NCI-H128 (cell line): ENCODE measurements around the gene PARP16.

ENCODE experiments used
- DNase-seq: peaks from one replicate; lab custom pipeline; 2025; ENCODE audit not compliant: unreplicated experiment; lab: John Stamatoyannopoulos, UW

PARP16 gene, protein sequence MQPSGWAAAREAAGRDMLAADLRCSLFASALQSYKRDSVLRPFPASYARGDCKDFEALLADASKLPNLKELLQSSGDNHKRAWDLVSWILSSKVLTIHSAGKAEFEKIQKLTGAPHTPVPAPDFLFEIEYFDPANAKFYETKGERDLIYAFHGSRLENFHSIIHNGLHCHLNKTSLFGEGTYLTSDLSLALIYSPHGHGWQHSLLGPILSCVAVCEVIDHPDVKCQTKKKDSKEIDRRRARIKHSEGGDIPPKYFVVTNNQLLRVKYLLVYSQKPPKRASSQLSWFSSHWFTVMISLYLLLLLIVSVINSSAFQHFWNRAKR

DNA sequence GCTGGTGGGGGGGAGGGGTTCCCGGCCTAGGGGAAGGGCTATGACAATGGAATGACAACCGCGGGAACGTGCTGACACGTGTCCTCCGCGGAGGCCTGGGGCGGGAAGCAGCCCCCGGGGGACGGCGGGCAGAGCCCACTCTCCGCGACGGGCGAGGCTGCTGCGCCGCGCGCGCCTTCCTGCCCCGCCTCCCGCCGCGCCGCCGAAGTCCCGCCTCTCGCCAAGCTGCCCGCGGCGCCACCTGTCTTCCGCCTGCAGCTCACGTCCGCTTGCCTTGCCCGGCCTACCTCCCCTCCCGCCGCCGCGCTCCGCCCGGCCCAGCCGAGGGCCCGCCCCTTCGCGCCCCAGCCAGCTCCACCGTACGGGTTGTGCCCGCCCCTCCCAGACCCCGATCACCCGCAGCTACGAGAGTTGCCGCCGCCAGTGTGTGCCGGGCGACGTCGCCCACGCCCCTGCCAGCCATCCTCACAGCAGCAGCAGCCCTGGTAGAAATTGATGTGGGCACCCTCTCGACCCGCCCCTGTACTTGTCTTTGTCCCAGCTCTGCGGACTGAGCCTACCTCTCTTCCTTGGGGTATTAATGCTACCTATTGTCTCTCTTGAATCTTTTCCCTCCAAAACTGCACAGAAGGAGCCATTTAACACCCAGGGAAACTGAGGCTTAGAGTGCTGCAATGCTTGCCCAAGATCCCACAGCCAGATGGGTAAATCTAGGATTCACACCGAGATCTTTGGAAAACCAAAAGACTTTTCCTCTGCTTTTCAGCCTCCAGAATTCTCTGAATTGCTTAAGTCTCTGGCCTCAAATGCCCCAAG, at the start of gene PARP16:
TSS of gene PARP16 (minus strand) at position 180 of the 816 bp plus-strand sequence. CDS start 457 bp downstream, outside the sequence.
- DNase-seq: peak; percentile 78

DNA sequence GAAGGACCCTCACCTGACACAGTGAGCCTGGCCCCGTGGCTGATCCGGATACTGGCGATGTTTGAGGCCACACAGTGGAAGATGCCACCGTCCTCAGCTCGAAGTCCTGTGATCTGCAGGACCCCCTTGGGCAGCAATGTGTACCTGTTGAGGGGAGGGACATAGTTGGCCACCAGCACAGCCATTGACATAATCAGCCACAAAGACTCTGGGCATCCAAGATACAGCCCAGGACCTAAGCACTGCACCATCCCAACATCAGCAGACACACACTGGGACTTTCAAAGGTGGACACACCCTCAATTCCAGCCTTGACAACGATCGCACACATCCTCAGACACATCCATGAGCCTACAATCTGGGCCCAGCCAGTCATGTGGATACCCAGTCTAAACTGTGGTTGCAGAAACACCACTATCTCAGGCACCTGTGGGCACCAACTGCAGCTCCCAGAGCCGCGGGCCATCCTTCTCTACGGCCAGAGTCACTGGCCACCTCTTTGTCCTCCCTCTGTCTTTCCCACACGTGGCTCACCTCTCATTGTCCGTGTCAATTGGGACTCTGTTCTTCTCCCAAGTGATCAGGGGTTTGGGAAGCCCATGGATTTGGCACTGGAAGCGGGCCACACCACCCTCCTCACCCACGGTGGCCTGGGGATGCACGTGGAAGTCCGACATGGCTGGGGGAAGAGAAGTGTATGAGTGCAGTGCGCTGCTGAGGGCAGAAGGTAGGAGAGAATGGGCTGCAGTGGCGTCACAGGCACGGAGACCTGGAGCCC, 48.8 kb upstream of the PARP16 start:
- DNase-seq: no peak

DNA sequence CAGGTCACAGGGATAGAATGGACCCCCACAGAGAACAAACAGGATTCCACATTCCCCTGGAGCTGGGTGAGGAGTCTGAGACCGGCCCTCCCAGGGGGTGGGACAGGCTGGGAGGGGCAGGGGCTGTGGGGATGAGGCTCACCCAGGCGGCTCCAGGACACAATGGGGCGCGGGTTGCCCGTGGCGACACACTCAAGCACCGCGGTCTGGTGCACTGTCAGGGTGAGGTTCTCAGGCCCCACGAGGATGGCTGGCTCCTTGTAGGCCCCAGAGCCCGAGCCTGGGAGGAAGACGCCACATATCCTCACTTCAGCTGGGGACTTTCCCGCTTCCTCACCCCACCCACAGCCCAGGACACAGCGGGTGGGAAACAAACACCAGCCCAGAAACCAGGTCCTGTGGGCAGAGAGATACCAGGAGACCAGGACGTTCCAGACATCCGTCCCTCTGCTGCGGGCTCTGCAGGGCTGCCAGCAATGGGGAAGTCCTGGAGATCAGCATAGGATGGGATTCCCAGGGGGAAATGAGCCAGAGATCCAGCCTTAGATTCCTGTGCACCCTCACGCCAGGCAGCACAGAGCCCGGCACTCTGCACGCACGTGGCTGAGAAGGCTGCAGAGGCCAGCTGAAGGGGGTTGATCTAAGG, 48.0 kb upstream of the PARP16 start:
- no peak for DNase-seq

DNA sequence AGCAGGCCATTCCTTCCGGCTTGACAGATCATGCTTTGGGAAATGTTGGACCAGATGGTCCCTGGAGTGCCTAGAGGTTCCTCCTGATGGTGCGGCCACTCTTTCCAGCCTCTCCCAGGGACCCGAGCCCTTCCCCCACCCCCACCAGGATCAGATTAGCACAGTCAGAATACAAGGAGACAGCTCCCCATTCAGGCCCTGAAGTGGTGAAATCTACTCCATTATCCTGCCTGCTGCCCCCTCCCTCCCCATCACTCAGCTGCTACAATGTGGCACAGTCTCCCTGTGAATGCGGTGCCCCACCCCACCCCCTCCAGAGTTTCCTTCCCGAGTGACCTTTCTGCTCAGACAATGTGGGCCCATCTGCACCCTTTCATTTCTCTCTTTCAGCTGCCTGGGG, 47.2 kb upstream of the PARP16 start:
- no peak for DNase-seq

DNA sequence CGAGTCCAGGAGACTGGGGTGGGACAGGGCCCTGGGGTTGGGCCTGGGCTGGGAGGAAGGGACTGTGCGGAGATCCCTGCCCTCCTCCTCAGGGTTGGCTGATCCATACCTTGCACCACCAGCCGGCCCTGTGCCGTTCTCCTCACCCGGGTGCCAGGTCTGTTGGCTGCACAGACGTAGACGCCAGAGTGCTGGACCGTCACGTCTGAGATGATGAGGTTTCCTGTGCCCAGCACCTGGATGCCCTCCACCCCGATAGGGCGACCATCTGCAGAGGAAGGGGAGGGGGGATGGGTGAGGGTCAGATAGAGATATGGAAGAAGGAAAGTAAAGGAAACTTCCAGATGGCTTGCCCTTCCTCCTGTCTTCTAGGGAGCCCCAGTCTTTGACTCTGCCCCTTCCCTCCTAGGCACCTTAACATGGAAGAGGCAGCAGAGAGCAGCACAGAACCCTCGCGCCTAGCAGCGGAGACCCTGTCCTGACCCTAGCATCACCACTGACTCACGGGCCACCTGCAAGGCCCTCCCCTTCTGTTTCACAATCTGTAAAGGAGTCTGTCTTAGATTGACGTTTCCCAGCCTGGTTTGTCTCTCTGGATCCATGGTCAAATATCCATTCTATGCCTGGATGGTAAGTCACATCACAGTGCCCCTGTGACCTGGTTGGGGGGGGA, 46.6 kb upstream of the PARP16 start:
- DNase-seq: no peak

DNA sequence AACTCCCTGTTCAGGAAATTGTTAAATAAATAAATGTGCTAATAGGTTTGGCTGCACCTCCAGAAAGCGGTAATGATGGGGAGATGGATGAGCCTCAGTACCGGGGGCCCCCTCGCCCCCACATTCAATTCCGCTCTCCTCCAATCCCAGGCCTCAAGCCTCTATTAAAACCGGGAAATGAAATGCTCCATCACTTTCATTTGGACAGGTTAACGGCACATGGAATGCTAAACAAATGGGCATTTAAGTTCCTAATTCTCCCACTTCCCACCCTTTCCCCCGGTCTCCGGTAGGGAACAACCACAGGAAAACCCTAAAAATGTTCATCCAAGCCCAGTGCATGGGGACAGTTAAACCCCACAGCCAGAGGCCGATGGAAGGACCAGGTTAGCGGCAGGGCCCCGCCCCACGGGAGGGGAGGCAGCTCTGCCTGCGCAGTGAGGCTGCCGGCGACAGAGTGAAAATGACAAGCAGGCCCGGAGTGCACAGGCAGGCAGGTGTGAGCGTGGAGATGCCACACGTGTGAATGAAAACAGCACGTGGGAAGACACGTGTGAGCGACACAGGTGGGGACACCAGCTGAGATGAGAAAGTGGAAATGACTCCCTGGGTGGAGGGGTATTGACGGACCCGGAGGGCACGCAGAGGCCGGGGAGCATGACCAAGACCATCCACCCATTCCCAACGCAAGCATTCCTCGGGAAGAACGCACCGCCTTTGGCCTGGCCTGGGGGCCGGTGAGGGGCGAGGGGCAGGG, 45.9 kb upstream of the PARP16 start:
- no peak for DNase-seq

DNA sequence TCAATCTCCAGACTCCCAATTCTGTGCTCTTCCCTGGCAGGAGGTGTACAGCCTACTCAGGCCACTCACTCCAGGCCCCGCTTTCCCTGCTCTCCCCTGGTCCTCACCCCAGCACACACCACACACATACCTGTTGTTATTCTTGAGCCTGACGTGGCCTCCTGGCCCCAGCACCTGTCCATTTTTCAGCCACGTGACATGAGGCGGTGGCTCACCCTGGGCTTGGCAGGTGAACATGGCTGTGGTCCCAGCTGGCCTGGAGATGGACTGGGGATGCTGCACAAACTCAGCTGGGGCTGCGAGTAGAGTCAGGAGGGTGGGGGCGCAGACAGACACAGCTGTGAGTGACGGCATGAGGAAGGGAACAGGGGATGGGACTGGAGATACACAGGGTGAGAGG, 45.1 kb upstream of the PARP16 start:
- DNase-seq: no peak

DNA sequence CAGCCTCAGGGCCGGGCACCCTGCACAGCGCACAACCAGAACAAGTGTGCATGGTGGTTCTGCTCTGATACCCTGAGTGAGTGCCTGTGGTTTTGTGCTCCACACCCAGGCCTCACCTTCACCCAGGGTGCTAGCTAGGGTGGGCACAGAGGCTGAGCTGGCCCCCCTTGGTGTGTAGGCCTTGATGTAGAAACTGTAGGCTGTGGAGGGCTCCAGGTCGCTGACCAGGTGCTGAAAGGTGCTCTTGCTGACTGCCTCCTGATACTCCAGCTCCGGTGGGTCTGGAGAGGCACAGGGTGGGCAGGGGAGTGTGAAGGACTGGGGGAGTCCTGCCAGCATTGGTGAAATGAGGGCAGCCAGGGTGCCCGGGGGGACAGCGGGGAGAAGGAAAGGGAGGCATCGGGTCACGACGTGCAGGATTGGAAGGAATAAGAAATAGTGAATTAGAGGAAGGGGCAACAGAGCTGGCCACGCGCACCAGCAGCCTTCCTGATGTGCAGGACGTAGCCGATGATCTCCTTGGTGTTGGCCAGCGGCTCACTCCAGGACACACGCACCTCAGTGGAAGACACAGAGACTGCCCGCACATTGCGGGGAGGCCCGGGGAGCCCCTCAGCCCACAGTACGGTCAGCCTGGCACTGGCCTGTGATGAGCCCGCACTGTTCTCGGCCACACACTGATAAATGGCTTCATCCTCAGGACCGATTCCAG, 44.4 kb upstream of the PARP16 start:
- no peak for DNase-seq

DNA sequence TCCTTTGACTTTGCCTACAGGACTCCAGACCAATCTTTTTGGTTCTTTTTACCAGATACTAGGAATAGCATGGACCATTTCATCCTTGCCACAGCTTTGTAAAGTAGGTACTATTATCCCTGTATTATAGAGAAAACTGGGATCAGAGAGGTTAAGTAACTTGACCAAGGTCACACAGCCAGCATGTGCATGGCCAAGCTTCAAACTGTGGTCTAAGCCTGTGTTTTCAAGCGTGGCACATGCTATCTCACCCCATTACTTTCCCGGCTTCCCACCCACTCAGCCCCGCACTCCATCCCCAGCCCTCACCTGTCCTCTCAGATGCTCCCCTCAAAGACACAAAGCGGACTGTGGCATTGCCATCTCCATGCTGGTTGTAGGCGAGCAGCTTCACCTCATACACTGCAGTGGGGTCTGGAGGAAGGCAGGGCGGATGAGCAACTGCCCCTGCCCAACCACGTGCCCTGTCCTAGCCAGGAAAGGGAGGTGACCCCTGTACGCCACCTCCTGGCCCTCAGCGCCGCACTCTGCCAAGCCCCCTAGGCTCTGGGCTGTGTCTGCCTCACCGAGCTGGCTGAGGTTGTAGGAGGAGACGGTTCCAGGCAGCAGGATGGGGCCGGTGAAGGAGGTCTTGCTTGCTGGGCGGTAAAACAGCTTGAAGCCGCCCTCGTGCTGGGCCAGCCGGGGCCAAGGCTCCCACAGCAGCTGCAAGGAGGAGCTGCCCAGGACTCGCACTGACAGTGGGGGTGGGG, 43.5 kb upstream of the PARP16 start:
- no peak for DNase-seq

DNA sequence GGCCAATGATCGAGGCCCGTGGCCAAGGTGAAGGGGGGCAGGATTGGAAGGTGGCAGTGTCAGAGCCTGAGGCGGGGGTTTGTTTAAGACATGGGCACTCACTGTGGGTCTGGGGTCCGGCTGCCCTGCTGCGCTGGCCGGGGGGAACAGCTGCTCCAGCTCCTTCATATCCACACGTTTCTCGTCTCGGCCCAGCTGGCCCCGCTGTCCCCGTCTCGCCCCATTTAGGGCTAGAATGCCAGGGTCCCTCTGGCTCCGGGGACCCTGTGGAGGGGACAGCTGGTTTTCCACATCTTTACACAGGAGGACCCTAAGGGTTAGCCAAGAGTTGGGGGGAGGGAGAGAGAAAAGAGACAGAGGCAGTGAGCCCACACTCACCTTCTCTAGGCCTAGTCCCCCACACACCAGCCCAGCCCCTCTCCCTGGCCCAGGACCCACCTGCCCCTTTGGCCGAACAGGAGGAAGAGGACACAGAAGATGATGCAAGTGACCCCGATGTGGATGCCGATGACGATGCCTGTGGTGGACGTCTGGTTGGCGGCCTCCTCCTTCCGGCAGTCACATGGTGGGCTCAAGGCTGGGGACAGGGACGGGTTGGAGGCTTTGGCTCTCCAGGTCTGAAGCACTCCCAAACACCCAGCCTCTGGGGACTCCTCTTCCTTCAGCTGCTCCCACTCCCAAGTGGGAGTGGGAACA, 42.8 kb upstream of the PARP16 start:
- no peak for DNase-seq

DNA sequence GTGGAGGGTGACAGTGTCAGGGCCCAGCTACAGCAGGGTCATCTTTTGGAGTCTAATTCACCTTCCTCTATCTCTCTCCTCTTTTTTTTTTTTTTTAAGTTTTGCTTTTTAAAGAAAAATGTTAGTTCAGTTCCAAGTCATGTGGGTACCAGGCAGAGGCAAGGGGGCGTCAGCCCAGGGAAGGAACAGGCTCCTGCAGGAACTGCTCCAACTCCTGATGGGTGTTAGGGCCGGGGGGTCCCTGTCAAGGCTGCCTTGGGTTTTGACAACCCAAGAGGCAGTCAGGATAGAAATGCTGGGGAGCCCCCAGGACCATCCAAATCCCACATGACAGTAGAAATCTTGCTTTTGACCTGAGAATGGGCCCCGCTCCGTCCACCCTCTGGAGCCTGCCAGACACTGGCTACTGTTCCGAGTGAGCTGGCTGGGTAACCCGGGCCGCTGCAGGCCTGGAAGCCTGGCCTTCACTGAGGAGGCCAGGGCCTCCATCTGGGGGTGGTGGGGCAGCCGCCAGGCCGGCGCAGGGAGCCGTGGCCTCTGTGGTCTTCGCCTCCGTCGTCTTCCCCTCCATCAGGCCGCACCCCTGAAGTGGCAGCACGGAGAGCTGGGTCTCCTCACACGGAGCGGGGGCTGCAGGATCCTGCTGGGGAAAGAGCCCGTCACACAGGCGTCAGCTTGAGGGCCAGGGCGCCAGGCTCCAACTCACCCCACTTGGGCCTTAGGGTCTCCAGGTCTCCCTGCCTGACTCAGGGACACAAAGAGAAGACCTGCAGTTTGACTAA, 42.0 kb upstream of the PARP16 start:
- no peak for DNase-seq

DNA sequence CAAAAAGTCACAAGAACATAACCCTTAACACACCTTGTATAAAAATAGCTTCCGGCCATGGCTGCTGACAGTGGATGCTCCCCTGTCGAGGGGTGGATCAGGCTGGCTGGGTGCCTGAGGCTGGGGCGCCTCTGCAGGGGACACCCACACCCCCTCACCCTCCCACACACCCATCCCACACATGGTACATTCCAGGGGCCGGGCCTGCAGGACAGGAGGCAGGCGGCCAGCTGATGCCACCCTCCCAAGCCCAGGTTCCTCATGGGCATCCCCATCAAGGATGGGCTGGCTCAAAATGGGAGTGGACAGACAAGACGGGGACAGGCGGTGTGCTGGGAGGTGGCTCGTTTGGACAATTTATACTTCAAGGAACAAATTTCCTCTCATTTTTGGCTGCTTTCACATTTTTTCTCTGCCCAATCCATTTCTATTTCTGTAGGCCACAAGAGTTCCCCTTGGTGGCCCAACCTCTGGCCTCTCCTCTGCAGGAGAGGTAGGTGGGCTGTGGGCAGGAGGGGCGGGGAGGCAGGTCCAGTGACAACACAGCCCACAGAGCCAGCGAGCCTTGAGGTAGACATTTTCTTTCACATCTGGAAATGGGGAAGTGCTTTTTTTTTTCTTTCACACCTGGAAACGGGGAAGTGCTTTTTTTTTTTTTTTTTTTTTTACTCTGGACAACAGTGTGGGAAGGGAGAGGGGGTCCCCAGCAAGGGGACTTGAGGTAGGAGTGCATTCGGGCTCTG, 41.1 kb upstream of the PARP16 start:
- no peak for DNase-seq

DNA sequence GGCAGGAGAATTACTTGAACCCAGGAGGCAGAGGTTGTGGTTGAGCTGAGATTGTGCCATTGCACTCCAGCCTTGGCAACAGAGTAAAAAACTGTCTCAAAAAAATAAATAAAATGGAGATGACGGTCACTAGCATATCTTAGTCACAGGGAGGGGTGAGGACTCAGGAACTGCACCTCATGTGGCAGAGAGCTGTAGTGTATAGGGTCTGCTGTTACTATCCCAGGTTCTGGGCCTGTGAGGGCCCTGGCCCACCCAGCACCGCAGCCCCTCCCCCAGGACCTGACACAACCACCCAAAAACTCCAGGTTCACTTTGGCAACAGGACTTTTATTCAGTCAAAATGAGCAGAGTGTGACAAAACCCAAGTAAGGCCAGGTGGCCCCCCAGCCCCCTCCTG, 40.1 kb upstream of the PARP16 start:
- DNase-seq: no peak

DNA sequence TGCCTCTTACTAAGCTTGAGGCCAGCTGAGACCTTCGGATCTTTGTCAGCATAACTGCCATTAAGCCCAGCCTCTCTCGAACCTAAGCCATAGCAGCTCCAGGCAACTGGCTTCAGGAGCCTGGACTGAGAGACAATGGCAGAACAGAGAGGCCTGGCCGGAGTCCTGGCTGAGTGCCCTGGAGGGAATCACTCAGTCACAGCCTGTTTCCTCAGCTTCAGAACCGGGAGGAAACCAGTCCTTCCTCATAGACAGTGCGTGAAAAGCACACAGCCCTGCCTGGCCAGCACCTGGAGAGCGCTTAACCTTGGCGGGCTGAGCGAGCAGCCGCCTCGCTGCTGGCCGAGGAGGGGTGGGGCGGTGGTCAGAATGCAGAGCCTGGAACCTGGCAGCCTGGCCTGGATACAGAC, 39.4 kb upstream of the PARP16 start:
- no peak for DNase-seq

DNA sequence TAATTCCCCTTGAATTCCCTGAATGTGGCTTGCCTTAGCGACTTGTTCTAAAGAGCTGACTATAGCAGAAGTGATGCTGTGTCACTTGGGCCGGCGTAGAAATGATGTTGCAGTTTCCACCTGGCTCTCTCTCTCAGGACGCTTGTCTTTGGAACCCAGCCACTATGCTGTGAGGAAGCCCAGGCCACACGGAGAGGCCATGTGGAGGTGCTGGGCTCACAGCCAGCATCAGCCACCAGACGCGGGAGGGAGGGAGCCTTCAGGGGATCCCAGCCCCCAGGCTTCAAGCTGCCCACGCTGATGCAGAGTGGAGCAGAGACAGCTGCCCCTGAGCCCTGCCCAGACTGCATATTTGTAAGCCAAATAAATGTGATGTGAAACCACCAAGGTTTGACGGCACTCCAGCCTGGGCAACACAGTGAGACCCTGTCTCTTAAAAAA, 36.4 kb upstream of the PARP16 start:
- DNase-seq: no peak

DNA sequence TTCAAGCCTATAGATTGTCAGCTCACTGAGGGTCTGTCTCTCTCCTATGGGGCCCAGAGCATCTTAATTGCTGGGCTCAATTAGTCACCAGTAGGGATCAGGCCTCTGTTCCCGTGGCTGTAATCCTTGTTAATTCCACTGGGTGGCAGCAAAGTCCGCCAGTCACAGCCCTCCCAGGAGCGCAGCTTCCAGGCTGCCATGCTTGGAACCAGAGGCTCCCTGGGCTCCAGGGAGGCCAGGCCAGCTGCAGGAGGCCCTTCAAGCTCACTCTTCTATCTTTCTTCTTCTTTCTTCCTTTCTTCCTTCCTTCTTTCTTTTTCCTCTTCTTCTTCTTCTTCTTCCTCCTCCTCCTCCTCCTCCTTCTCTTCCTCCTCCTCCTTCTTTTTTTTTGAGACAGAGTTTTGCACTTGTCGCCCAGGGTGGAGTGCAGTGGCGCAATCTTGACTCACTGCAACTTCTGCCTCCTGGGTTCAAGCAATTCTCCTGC, 32.2 kb upstream of the PARP16 start:
- DNase-seq: peak; percentile 39
